Spleen (tissue), 11 donors: ENCODE data around the gene CNPY1. TPM values are rescaled to one million over a fixed set of nuclear protein-coding genes. Genes with fewer than 3 reads are reported as not detected.

Experiments
- DNase-seq: peaks from one replicate; pipeline ENCODE4 v3.0.0-alpha.2; 2020
- H3K27ac ChIP-seq, 8 donors: fragments of 200-600 bp; sonication (generic) in 7 of 8; 1 replicate in 4 of 8; 2 replicates in 4 of 8; pipeline versions ENCODE4 v1.5.0 to v1.8.0; 2016 to 2021; ENCODE audit warnings: inconsistent platforms in 4 of 8, mild to moderate bottlenecking in 4 of 8, moderate library complexity in 1 of 8
- H3K27me3 ChIP-seq, 7 donors: fragments of 200-600 bp; sonication (generic) in 6 of 7; replicated peaks in 1 of 7; 1 replicate in 4 of 7; 2 replicates in 3 of 7; pipeline versions ENCODE4 v1.5.0 to v1.8.0; 2016 to 2021; ENCODE audit warnings: inconsistent platforms in 3 of 7, mild to moderate bottlenecking in 1 of 7
- H3K36me3 ChIP-seq, 6 donors: fragments of 200-600 bp; sonication (generic) in 5 of 6; 1 replicate in 4 of 6; 2 replicates in 2 of 6; pipeline versions ENCODE4 v1.5.0 to v1.8.0; 2016 to 2021; ENCODE audit warnings: inconsistent platforms in 2 of 6
- H3K4me1 ChIP-seq, 6 donors: fragments of 200-600 bp; sonication (generic) in 5 of 6; 1 replicate in 3 of 6; 2 replicates in 3 of 6; pipeline versions ENCODE4 v1.5.0 to v1.8.0; 2016 to 2021; ENCODE audit warnings: inconsistent platforms in 3 of 6
- H3K4me3 ChIP-seq, 8 donors: fragments of 200-600 bp; sonication (generic) in 7 of 8; 1 replicate in 4 of 8; 2 replicates in 4 of 8; pipeline versions ENCODE4 v1.5.0 to v1.8.0; 2016 to 2021; ENCODE audit warnings: inconsistent platforms in 4 of 8, mild to moderate bottlenecking in 4 of 8, moderate library complexity in 2 of 8
- H3K9me3 ChIP-seq, 8 donors: fragments of 200-600 bp; sonication (generic) in 7 of 8; 1 replicate in 4 of 8; 2 replicates in 4 of 8; pipeline versions ENCODE4 v1.5.0 to v1.8.0; 2016 to 2021; ENCODE audit warnings: inconsistent platforms in 4 of 8
- CTCF ChIP-seq, 11 experiments: fragments of 200-600 bp in 7 of 11; fragments of 450-650 bp in 4 of 11; sonication (generic) in 4 of 11; IDR thresholded peaks in 8 of 11; conservative IDR thresholded peaks in 3 of 11; 1 replicate in 7 of 11; 2 replicates in 4 of 11; pipeline versions ENCODE4 v1.4.0 to v1.8.0; 2016 to 2021; ENCODE audit warnings: antibody characterized with exemption in 11 of 11, inconsistent platforms in 4 of 11, mild to moderate bottlenecking in 1 of 11
- POLR2A ChIP-seq, 3 donors: fragments of 450-650 bp; IDR thresholded peaks; one replicate each; pipeline ENCODE4 v1.5.1; 2017; ENCODE audit warnings: antibody characterized with exemption in 3 of 3, mild to moderate bottlenecking in 1 of 3
- POLR2AphosphoS5 ChIP-seq, 3 donors: sonication (generic); formaldehyde crosslinking; IDR thresholded peaks; one replicate each; pipeline ENCODE4 v1.5.1; 2017; ENCODE audit warnings: antibody characterized with exemption in 3 of 3
- WGBS, 5 donors: extraction: QIAGEN DNeasy Blood & Tissue Kit in 3 of 5; methylation state at CpG; one replicate each; pipeline versions ENCODE4 v1.1.5 to v1.1.7; 2013 to 2018; 5-methylcytosine and 5-hydroxymethylcytosine counted together
- intact Hi-C: fragments of 100-400 bp; cut with DNase I; formaldehyde crosslinking; loops from one replicate; pipeline ENCODE4 v1.15.0; 2023; ENCODE audit warnings: low total_unique reads
- polyA plus RNA-seq, 3 donors: library from polyadenylated mRNA; stranded (reverse); fragments of 200-250 nt; gene quantifications; one replicate each; pipeline ENCODE4 v1.2.1, GENCODE V29; 2013
- total RNA-seq, 7 donors: library from RNA; depleted of rRNA in 3 of 7; stranded (reverse); fragments of >200 nt in 3 of 7; fragmentation: NEBNext Ultra II Directional in 4 of 7; extraction: Animal tissue kit (Norgen Biotek cat#: 25700) in 4 of 7; gene quantifications; one replicate each; pipeline versions ENCODE4 v1.1.0 to v1.2.1, GENCODE V29; 2016 to 2021
- donor health status: healthy with polysubstance abuse.
- donor health status: DM: no; HTN: no; CAD: no; lungs with moderate emphysema.
- donor health status: DM: no; HTN: no; CAD: no.
- donor health status: Bipolar disorder and iron deficiency.
- donor health status: healthy.
- donor health status: DM: no; HTN: no; CAD: no.
- donor health status: DM: yes; HTN: yes; CAD: no.

CNPY1 gene
- total and polyA plus RNA-seq, 10 donors: not detected

- no peaks in the 10 kb centered on the region for H3K36me3 ChIP-seq
- WGBS, 5 donors: 87 to 94% (median 88%) methylated on average over 7 to 9 of the region's 9 CpGs
- DNase-seq: no peak
- no peaks in the 10 kb centered on the region for H3K9me3 ChIP-seq
- no peak overlapping the region for H3K4me3 ChIP-seq
- H3K27ac ChIP-seq: no peak overlapping the region
- no peaks in the 10 kb centered on the region for H3K4me1 ChIP-seq
- peaks cover 0 to 65% (median 0%) of the 10 kb centered on the region in 7 donors for H3K27me3 ChIP-seq
- intact Hi-C loops: no loop called here
- no peak for TF ChIP-seq POLR2AphosphoS5 (IDR thresholded peaks at IDR 0.05)
- TF ChIP-seq POLR2A (IDR thresholded peaks at IDR 0.05): no peak
- no peak for TF ChIP-seq CTCF (IDR thresholded peaks at IDR 0.05 in 8 of 11, conservative IDR thresholded peaks at IDR 0.05 in 3 of 11)
Measured at GRCh38 chr7:155543926-155544325, 2.4 kb downstream of the CNPY1 start.

GRCh38 chr7:155543011-155543876, 3.1 kb downstream of the CNPY1 start:
- intact Hi-C loops: no loop called here
- DNase-seq: no peak
- no peak for TF ChIP-seq POLR2A (IDR thresholded peaks at IDR 0.05)
- TF ChIP-seq POLR2AphosphoS5 (IDR thresholded peaks at IDR 0.05): no peak
- TF ChIP-seq CTCF (IDR thresholded peaks at IDR 0.05 in 8 of 11, conservative IDR thresholded peaks at IDR 0.05 in 3 of 11): no peak
- WGBS, 5 donors: 68 to 81% (median 76%) methylated on average over 21 of the region's 21 CpGs
- no peaks in the 10 kb centered on the region for H3K4me1 ChIP-seq
- H3K9me3 ChIP-seq: no peaks in the 10 kb centered on the region
- no peaks in the 10 kb centered on the region for H3K36me3 ChIP-seq
- no peak overlapping the region for H3K27ac ChIP-seq
- no peak overlapping the region for H3K4me3 ChIP-seq
- peaks cover 0 to 65% (median 0%) of the 10 kb centered on the region in 7 donors for H3K27me3 ChIP-seq

GRCh38 chr7:155541986-155542675, 4.2 kb downstream of the CNPY1 start:
- Histone ChIP-seq H3K4me1 (no peaks in the 10 kb centered on the region), H3K27me3 (peaks cover 0 to 65% (median 0%) of the 10 kb centered on the region in 7 donors), H3K4me3 (no peak overlapping the region), H3K27ac (no peak overlapping the region), H3K9me3 (no peaks in the 10 kb centered on the region), H3K36me3 (no peaks in the 10 kb centered on the region)
- TF ChIP-seq CTCF (IDR thresholded peaks at IDR 0.05 in 8 of 11, conservative IDR thresholded peaks at IDR 0.05 in 3 of 11) (no peak), POLR2AphosphoS5 (IDR thresholded peaks at IDR 0.05) (no peak), POLR2A (IDR thresholded peaks at IDR 0.05) (no peak)
- WGBS, 5 donors: 57 to 77% (median 76%) methylated on average over 16 to 19 of the region's 19 CpGs
- no peak for DNase-seq
- intact Hi-C loops: no loop called here

GRCh38 chr7:155540553-155540952, 5.8 kb downstream of the CNPY1 start:
- Histone ChIP-seq H3K27ac (no peak overlapping the region), H3K4me3 (no peak overlapping the region), H3K36me3 (no peaks in the 10 kb centered on the region), H3K9me3 (peaks cover 0 to 7% (median 0%) of the 10 kb centered on the region in 8 donors), H3K4me1 (no peaks in the 10 kb centered on the region), H3K27me3 (peaks cover 0 to 75% (median 5%) of the 10 kb centered on the region in 7 donors)
- no peak for DNase-seq
- 61 to 68% (median 67%) methylated on average over 12 of the region's 12 CpGs for WGBS, 5 donors
- intact Hi-C loops: no loop called here
- TF ChIP-seq POLR2A (IDR thresholded peaks at IDR 0.05) (no peak), POLR2AphosphoS5 (IDR thresholded peaks at IDR 0.05) (no peak), CTCF (IDR thresholded peaks at IDR 0.05 in 8 of 11, conservative IDR thresholded peaks at IDR 0.05 in 3 of 11) (no peak)
